H1 (cell line): ENCODE data around the gene DNAL4. TPM values are rescaled to one million over a fixed set of nuclear protein-coding genes. Genes with fewer than 3 reads are reported as not detected.

Experiments
- CTCF ChIA-PET: fragments of 300-600 bp; sonication (Branson Sonifier 250); formaldehyde crosslinking; loops from one replicate; lab custom pipeline; 2021; ENCODE audit not compliant: partially characterized antibody; lab: Charles Lee
- POLR2A ChIA-PET: fragments of 300-600 bp; sonication (Branson Sonifier 250); formaldehyde crosslinking; loops from one replicate; lab custom pipeline; 2021; ENCODE audit warnings: inconsistent platforms; ENCODE audit not compliant: partially characterized antibody; lab: Charles Lee
- DNase-seq, 2 experiments: peaks; one replicate each; pipeline versions ENCODE4 v3.0.0 to v3.0.0-alpha.2; 2010 to 2022; ENCODE audit warnings: low spot score in 2 of 2, low read depth in 1 of 2, mixed read lengths in 1 of 2
- FAIRE-seq: peaks from 2 replicates; lab custom pipeline; 2011; peaks lifted over from hg19 to GRCh38; lab: Jason Lieb, UNC
- H2AFZ ChIP-seq: 2 replicates; pipeline ENCODE4 v1.8.1; 2012; ENCODE audit warnings: low read length, inconsistent platforms
- H2AK5ac ChIP-seq: 2 replicates; pipeline ENCODE4 v1.6.1; 2013; ENCODE audit warnings: low read depth, low read length
- H2BK120ac ChIP-seq: replicated peaks from 2 replicates; pipeline ENCODE3; 2013; ENCODE audit warnings: low read depth, low read length, inconsistent platforms
- H2BK12ac ChIP-seq: 2 replicates; pipeline ENCODE4 v1.6.1; 2013; ENCODE audit warnings: low read depth, low read length
- H2BK15ac ChIP-seq: 2 replicates; pipeline ENCODE4 v1.6.1; 2013; ENCODE audit warnings: low read length
- H2BK20ac ChIP-seq: 2 replicates; pipeline ENCODE4 v1.6.1; 2013; ENCODE audit warnings: low read length
- H2BK5ac ChIP-seq: 2 replicates; pipeline ENCODE4 v1.6.1; 2013; ENCODE audit warnings: low read depth, low read length
- H3K14ac ChIP-seq: 2 replicates; pipeline ENCODE4 v1.6.1; 2013; ENCODE audit warnings: inconsistent platforms; ENCODE audit not compliant: insufficient read length
- H3K18ac ChIP-seq: 2 replicates; pipeline ENCODE4 v1.6.1; 2013; ENCODE audit warnings: low read length; ENCODE audit errors: extremely low read depth
- H3K23ac ChIP-seq: 2 replicates; pipeline ENCODE4 v1.6.1; 2013; ENCODE audit warnings: inconsistent platforms; ENCODE audit not compliant: insufficient read length
- H3K23me2 ChIP-seq: 2 replicates; pipeline ENCODE4 v1.6.1; 2013; ENCODE audit warnings: low read depth, low read length
- H3K27ac ChIP-seq: 2 replicates; pipeline ENCODE4 v1.6.1; 2011; ENCODE audit warnings: low read depth, low read length, inconsistent platforms
- H3K27me3 ChIP-seq, 4 experiments: replicated peaks in 1 of 4; 1 replicate in 1 of 4; 2 replicates in 3 of 4; pipeline versions ENCODE4 v1.6.1 to v1.8.1; 2011 to 2013; ENCODE audit warnings: low read length in 3 of 4, mild to moderate bottlenecking in 3 of 4, inconsistent platforms in 2 of 4, mixed read lengths in 2 of 4, moderate library complexity in 1 of 4; ENCODE audit not compliant: control insufficient read depth in 3 of 4, insufficient read depth in 3 of 4; ENCODE audit errors: extremely low read depth in 1 of 4
- H3K36me3 ChIP-seq, 4 experiments: 2 replicates each; pipeline versions ENCODE4 v1.6.1 to v1.8.1; 2011 to 2013; ENCODE audit warnings: mild to moderate bottlenecking in 4 of 4, low read length in 3 of 4, moderate library complexity in 2 of 4, control low read depth in 1 of 4, inconsistent platforms in 1 of 4; ENCODE audit not compliant: insufficient read depth in 4 of 4, control insufficient read depth in 2 of 4
- H3K4ac ChIP-seq: replicated peaks from 2 replicates; pipeline ENCODE3; 2013; ENCODE audit warnings: low read length, low read depth, mixed read lengths, inconsistent platforms; ENCODE audit not compliant: insufficient read length
- H3K4me1 ChIP-seq, 4 experiments: replicated peaks in 1 of 4; 1 replicate in 1 of 4; 2 replicates in 3 of 4; pipeline versions ENCODE4 v1.6.1 to v1.8.1; 2011 to 2013; ENCODE audit warnings: low read length in 3 of 4, inconsistent platforms in 2 of 4, mixed read lengths in 1 of 4; ENCODE audit not compliant: insufficient read depth in 4 of 4, control insufficient read depth in 3 of 4
- H3K4me2 ChIP-seq, 2 experiments: 2 replicates each; pipeline versions ENCODE4 v1.6.1 to v1.8.1; 2011 to 2013; ENCODE audit warnings: low read depth in 2 of 2, low read length in 2 of 2, control low read depth in 1 of 2, inconsistent platforms in 1 of 2, mild to moderate bottlenecking in 1 of 2; ENCODE audit not compliant: insufficient read depth in 1 of 2
- H3K4me3 ChIP-seq, 4 experiments: fragments of 200-600, 300-600 bp in 1 of 4; sonication (generic), shearing (Covaris generic), sonication (Bioruptor Twin) in 1 of 4; 2 replicates each; pipeline versions ENCODE4 v1.5.1 to v1.8.1; 2011 to 2016; ENCODE audit warnings: low read length in 4 of 4, low read depth in 3 of 4, control low read depth in 2 of 4, inconsistent platforms in 2 of 4, mild to moderate bottlenecking in 2 of 4, mixed read lengths in 1 of 4, moderate library complexity in 1 of 4; ENCODE audit not compliant: insufficient read depth in 2 of 4; ENCODE audit errors: extremely low read depth in 1 of 4
- H3K56ac ChIP-seq: replicated peaks from 2 replicates; pipeline ENCODE3; 2013; ENCODE audit warnings: low read depth, mild to moderate bottlenecking, mixed read lengths, low read length, inconsistent platforms; ENCODE audit not compliant: insufficient read length
- H3K79me1 ChIP-seq: 2 replicates; pipeline ENCODE4 v1.6.1; 2013; ENCODE audit warnings: low read depth, low read length, control low read depth
- H3K79me2 ChIP-seq, 2 experiments: 2 replicates each; pipeline versions ENCODE4 v1.6.1 to v1.8.1; 2012 to 2013; ENCODE audit warnings: low read length in 2 of 2, mild to moderate bottlenecking in 2 of 2, inconsistent platforms in 1 of 2; ENCODE audit not compliant: insufficient read depth in 2 of 2, control insufficient read depth in 1 of 2
- H3K9ac ChIP-seq, 4 experiments: replicated peaks in 1 of 4; 1 replicate in 1 of 4; 2 replicates in 3 of 4; pipeline versions ENCODE4 v1.6.1 to v1.8.1; 2011 to 2013; ENCODE audit warnings: low read depth in 3 of 4, low read length in 3 of 4, control low read depth in 2 of 4, mild to moderate bottlenecking in 2 of 4, moderate library complexity in 2 of 4, inconsistent platforms in 1 of 4; ENCODE audit errors: extremely low read depth in 1 of 4
- H3K9me3 ChIP-seq, 2 experiments: 2 replicates each; pipeline versions ENCODE4 v1.6.1 to v1.8.1; 2012 to 2013; ENCODE audit warnings: mild to moderate bottlenecking in 2 of 2, moderate library complexity in 2 of 2, control low read depth in 1 of 2, inconsistent platforms in 1 of 2, low read depth in 1 of 2, low read length in 1 of 2, mixed read lengths in 1 of 2; ENCODE audit not compliant: insufficient read depth in 2 of 2
- H4K20me1 ChIP-seq, 2 experiments: replicated peaks in 1 of 2; 2 replicates each; pipeline versions ENCODE3 to v1.8.1; 2011 to 2013; ENCODE audit warnings: inconsistent platforms in 2 of 2, low read length in 2 of 2, mild to moderate bottlenecking in 1 of 2; ENCODE audit not compliant: insufficient read depth in 2 of 2, control insufficient read depth in 1 of 2
- H4K5ac ChIP-seq: 2 replicates; pipeline ENCODE4 v1.6.1; 2013; ENCODE audit warnings: low read length, low read depth, mixed read lengths, inconsistent platforms; ENCODE audit not compliant: insufficient read length
- H4K8ac ChIP-seq: 2 replicates; pipeline ENCODE4 v1.8.0; 2013; ENCODE audit warnings: mild to moderate bottlenecking, moderate library complexity, low read length, inconsistent platforms; ENCODE audit not compliant: insufficient read depth; ENCODE audit errors: extremely low read depth
- H4K91ac ChIP-seq: replicated peaks from 2 replicates; pipeline ENCODE3; 2013; ENCODE audit warnings: low read length, mixed read lengths, inconsistent platforms; ENCODE audit not compliant: insufficient read length
- CHD1 ChIP-seq: IDR thresholded peaks from 2 replicates; pipeline ENCODE4 v1.6.1; 2012; ENCODE audit warnings: low read depth, low read length, improper control_type of control experiment
- EP300 ChIP-seq, 2 experiments: IDR thresholded peaks; 1 replicate in 1 of 2; 2 replicates in 1 of 2; pipeline ENCODE4 v1.6.1; 2011 to 2012; ENCODE audit warnings: low read depth in 2 of 2, low read length in 2 of 2, mild to moderate bottlenecking in 2 of 2, borderline replicate concordance in 1 of 2, inconsistent platforms in 1 of 2, moderate library complexity in 1 of 2
- GTF2F1 ChIP-seq: IDR thresholded peaks from 2 replicates; pipeline ENCODE4 v1.6.1; 2012; ENCODE audit warnings: low read depth, low read length, improper control_type of control experiment, borderline replicate concordance
- MAFK ChIP-seq: IDR thresholded peaks from 2 replicates; pipeline ENCODE4 v1.6.1; 2012; ENCODE audit warnings: low read depth, mild to moderate bottlenecking, improper control_type of control experiment, low read length
- POLR2AphosphoS5 ChIP-seq: IDR thresholded peaks from 2 replicates; pipeline ENCODE4 v1.6.1; 2011; ENCODE audit warnings: low read depth, low read length
- RAD21 ChIP-seq, 2 experiments: IDR thresholded peaks in 1 of 2; conservative IDR thresholded peaks in 1 of 2; 2 replicates each; pipeline ENCODE4 v1.6.1; 2011; ENCODE audit warnings: low read depth in 2 of 2, low read length in 2 of 2, improper control_type of control experiment in 1 of 2, inconsistent platforms in 1 of 2, mild to moderate bottlenecking in 1 of 2, moderate library complexity in 1 of 2
- SAP30 ChIP-seq: fragments of 300-600 bp; sonication (generic); IDR thresholded peaks from 2 replicates; pipeline ENCODE4 v1.7.1; 2012; ENCODE audit warnings: low read length, moderate library complexity, mild to moderate bottlenecking, inconsistent platforms; ENCODE audit not compliant: insufficient read depth, insufficient replicate concordance
- SIN3A ChIP-seq, 2 experiments: IDR thresholded peaks in 1 of 2; conservative IDR thresholded peaks in 1 of 2; 2 replicates each; pipeline ENCODE4 v1.6.1; 2011 to 2012; ENCODE audit warnings: low read length in 2 of 2, improper control_type of control experiment in 1 of 2, low read depth in 1 of 2, mild to moderate bottlenecking in 1 of 2
- WGBS, 2 experiments: shearing (Covaris generic) in 1 of 2; methylation state at CpG; one replicate each; pipeline versions ENCODE4 v1.1.6 to v1.1.7; 2013 to 2015; ENCODE audit warnings: low lambda C conversion rate in 2 of 2, mixed read lengths in 2 of 2, inconsistent platforms in 1 of 2, low coverage in 1 of 2, missing lambda C conversion rate in 1 of 2; ENCODE audit not compliant: insufficient replicate concordance in 2 of 2, insufficient coverage in 1 of 2, insufficient read length in 1 of 2; ENCODE audit errors: extremely low coverage in 1 of 2, missing lambda C conversion rate in 1 of 2; 5-methylcytosine and 5-hydroxymethylcytosine counted together
- polyA plus RNA-seq, 7 experiments: library from polyadenylated mRNA; depleted of rRNA in 3 of 7; stranded (reverse) in 5 of 7; unstranded in 2 of 7; fragments of >200 nt in 5 of 7; fragments of 200-250 nt in 2 of 7; gene quantifications; 1 replicate in 5 of 7; 2 replicates in 1 of 7; 4 replicates in 1 of 7; pipeline versions ENCODE4 v1.2.1 to v1.2.3, GENCODE V29; 2011 to 2013; ENCODE audit warnings: missing spikeins in 2 of 7, mixed read lengths in 2 of 7
- total RNA-seq: library from RNA; stranded (reverse); fragmentation: NEBNext Ultra II Directional; extraction: Animal tissue kit (Norgen Biotek cat#: 25700); gene quantifications from 2 replicates; pipeline ENCODE4 v1.2.1, GENCODE V29; 2021
- TF ChIP-seq, protein P1 (sequence below): IDR thresholded peaks from 2 replicates; pipeline ENCODE4 v1.6.1; 2012; ENCODE audit warnings: inconsistent platforms
- TF ChIP-seq, protein P2 (sequence below): IDR thresholded peaks from 2 replicates; pipeline ENCODE4 v1.6.1; 2012; ENCODE audit warnings: inconsistent platforms

The DNAL4 gene
- total and polyA plus RNA-seq, 2 of the 8 experiments (the other 6 are each of a cell fraction or from before 2014, with no cell fraction given) = 8.8 to 14.0 TPM

DNA sequence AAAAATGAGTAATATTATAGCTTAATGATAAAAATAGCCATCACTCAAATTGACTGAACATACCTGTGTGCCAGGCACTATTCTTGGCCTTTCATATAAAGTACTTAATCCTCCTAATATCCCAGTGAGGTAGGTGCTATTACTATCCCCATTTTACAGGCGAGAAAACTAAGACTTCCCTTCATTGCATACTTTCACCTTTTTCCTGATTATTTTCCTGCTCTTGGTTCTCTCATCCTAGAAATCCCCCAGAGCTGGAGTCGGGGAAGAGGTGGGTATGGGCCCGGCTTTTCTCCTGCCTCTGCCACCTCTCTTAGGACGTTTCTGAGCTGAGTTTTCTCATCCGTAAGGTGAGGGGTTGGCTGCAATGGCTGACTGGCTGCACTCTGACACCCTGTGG, 47.7 kb upstream of the DNAL4 start:
- Histone ChIP-seq H3K9me3 (no peaks in the 10 kb centered on the region), H2BK20ac (no peak overlapping the region), H4K20me1 (peaks cover 0 to 4% of the 10 kb centered on the region in 2 experiments), H3K14ac (no peak overlapping the region), H3K36me3 (no peaks in the 10 kb centered on the region), H3K4me2 (no peak overlapping the region), H3K79me1 (no peaks in the 10 kb centered on the region), H3K4me1 (peaks cover 0 to 6% (median 2%) of the 10 kb centered on the region in 4 experiments; a peak in 4 of 7 replicates), H3K27me3 (peaks cover 16 to 45% (median 37%) of the 10 kb centered on the region in 4 experiments), H3K23ac (no peak overlapping the region), H3K4me3 (no peak overlapping the region), H3K4ac (no peak overlapping the region), H2BK15ac (no peak overlapping the region), H3K9ac (no peak overlapping the region), H3K23me2 (peaks cover 8% of the 10 kb centered on the region; the same call in 1 of the 2 replicates), H4K91ac (no peak overlapping the region), H3K18ac (no peak overlapping the region), H4K8ac (no peak overlapping the region), H3K56ac (no peak overlapping the region), H2AFZ (no peak overlapping the region), H2BK5ac (no peak overlapping the region), H2AK5ac (no peak overlapping the region), H3K27ac (no peak overlapping the region), H3K79me2 (no peaks in the 10 kb centered on the region), H2BK12ac (no peak overlapping the region), H4K5ac (no peak overlapping the region), H2BK120ac (no peak overlapping the region)
- no peak for FAIRE-seq
- WGBS, 2 experiments = 87% methylated on average over 5 of the region's 5 CpGs; no CpG with 5 or more reads in 1 of the 2 experiments
- ChIA-PET CTCF (interaction anchor here (0.9 to 2.1 kb wide), 7 partner anchors 16 to 113 kb away, joined by 3 to 11 read pairs (median 4); no protein-coding TSS in a partner anchor), POLR2A (interaction anchor here (1.1 to 2.2 kb wide), 3 partner anchors 9 to 31 kb away, joined by 3 to 8 read pairs (median 5); partner anchors contain the start of gene CBX6)
- no peak for DNase-seq
- TF ChIP-seq, protein P1, sequence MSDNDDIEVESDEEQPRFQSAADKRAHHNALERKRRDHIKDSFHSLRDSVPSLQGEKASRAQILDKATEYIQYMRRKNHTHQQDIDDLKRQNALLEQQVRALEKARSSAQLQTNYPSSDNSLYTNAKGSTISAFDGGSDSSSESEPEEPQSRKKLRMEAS = no peak
- TF ChIP-seq MAFK = no peak
- no peak for TF ChIP-seq SIN3A (conservative IDR thresholded peaks at IDR 0.05 in 1 of 2, IDR thresholded peaks at IDR 0.05 in 1 of 2; ENCODE audit: low read depth in 1 of 2, low read length in 2 of 2)
- TF ChIP-seq GTF2F1 = no peak
- TF ChIP-seq RAD21 (IDR thresholded peaks at IDR 0.05 in 1 of 2, conservative IDR thresholded peaks at IDR 0.05 in 1 of 2; ENCODE audit: low read depth in 2 of 2, low read length in 2 of 2) = no peak
- TF ChIP-seq POLR2AphosphoS5 = no peak
- no peak for TF ChIP-seq EP300 (IDR thresholded peaks at IDR 0.05; ENCODE audit: borderline replicate concordance in 1 of 2, low read depth in 2 of 2, low read length in 2 of 2)
- TF ChIP-seq CHD1 = no peak
- TF ChIP-seq, protein P2, sequence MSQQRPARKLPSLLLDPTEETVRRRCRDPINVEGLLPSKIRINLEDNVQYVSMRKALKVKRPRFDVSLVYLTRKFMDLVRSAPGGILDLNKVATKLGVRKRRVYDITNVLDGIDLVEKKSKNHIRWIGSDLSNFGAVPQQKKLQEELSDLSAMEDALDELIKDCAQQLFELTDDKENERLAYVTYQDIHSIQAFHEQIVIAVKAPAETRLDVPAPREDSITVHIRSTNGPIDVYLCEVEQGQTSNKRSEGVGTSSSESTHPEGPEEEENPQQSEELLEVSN = no peak
- no peak for TF ChIP-seq SAP30
